PFSK-1 (cell line): ENCODE measurements around the gene ODAPH.

ENCODE experiments used
- FOXP2 ChIP-seq: optimal IDR thresholded peaks from 2 replicates; pipeline ENCODE3; 2011; ENCODE audit warnings: borderline replicate concordance, control low read depth, inconsistent platforms; ENCODE audit not compliant: insufficient read depth; ENCODE audit errors: extremely low read length, extremely low read depth
- POLR2AphosphoS5 ChIP-seq: IDR thresholded peaks from 2 replicates; pipeline ENCODE4 v1.6.1; 2012; ENCODE audit warnings: low read depth, mild to moderate bottlenecking, control low read depth, low read length, moderate library complexity
- REST ChIP-seq, 2 experiments: IDR thresholded peaks; 2 replicates each; pipeline versions ENCODE4 v1.6.1 to v1.8.0; 2011 to 2012; ENCODE audit warnings: low read depth in 2 of 2, low read length in 2 of 2, control low read depth in 1 of 2, inconsistent platforms in 1 of 2, mild to moderate bottlenecking in 1 of 2, moderate library complexity in 1 of 2; ENCODE audit not compliant: insufficient read depth in 1 of 2
- SIN3A ChIP-seq: IDR thresholded peaks from 2 replicates; pipeline ENCODE4 v1.6.1; 2012; ENCODE audit warnings: mild to moderate bottlenecking, low read length, moderate library complexity, borderline replicate concordance; ENCODE audit not compliant: insufficient read depth
- TAF1 ChIP-seq: IDR thresholded peaks from 2 replicates; pipeline ENCODE4 v1.6.1; 2012; ENCODE audit warnings: low read length, control low read depth, borderline replicate concordance; ENCODE audit not compliant: insufficient read depth

Gene ODAPH

GRCh38 chr4:75514131-75514948 lies 41.5 kb upstream of the ODAPH start, which contains the start of the genes RCHY1 and THAP6:
RCHY1 (minus strand) TSS chr4:75514403; CDS start chr4:75514286, 117 bp downstream.
THAP6 (plus strand) TSS chr4:75514473; CDS start chr4:75515453, 980 bp downstream.
- TF ChIP-seq POLR2AphosphoS5 (peak; percentile 90), TAF1 (peak; percentile 80; the same call in 1 of the 2 replicates), SIN3A (no peak), FOXP2 (peak; percentile 13), REST (IDR thresholded peaks at IDR 0.05; ENCODE audit: insufficient read depth in 1 of 2, low read depth in 2 of 2, low read length in 2 of 2) (peak; percentile 15 to 30; a peak in 1 of 4 replicates)

GRCh38 chr4:75514949-75515612 lies 40.8 kb upstream of the ODAPH start:
- TF ChIP-seq POLR2AphosphoS5, result no peak
- TF ChIP-seq FOXP2, result no peak
- no peak for TF ChIP-seq TAF1
- no peak for TF ChIP-seq SIN3A
- TF ChIP-seq REST (IDR thresholded peaks at IDR 0.05; ENCODE audit: insufficient read depth in 1 of 2, low read depth in 2 of 2, low read length in 2 of 2), result no peak

- TF ChIP-seq SIN3A (no peak), POLR2AphosphoS5 (no peak), REST (IDR thresholded peaks at IDR 0.05; ENCODE audit: insufficient read depth in 1 of 2, low read depth in 2 of 2, low read length in 2 of 2) (no peak), FOXP2 (no peak), TAF1 (no peak)
Observed at GRCh38 chr4:75516144-75516543, 39.7 kb upstream of the ODAPH start.

GRCh38 chr4:75525086-75525485 lies 30.8 kb upstream of the ODAPH start:
- TF ChIP-seq POLR2AphosphoS5, result no peak
- no peak for TF ChIP-seq FOXP2
- TF ChIP-seq TAF1, result no peak
- no peak for TF ChIP-seq SIN3A
- no peak for TF ChIP-seq REST (IDR thresholded peaks at IDR 0.05; ENCODE audit: insufficient read depth in 1 of 2, low read depth in 2 of 2, low read length in 2 of 2)
